GM19239 (cell line): ENCODE results near the gene NPAS2.

Experiments used
- DNase-seq: peaks from one replicate; pipeline ENCODE4 v3.0.0; 2011; ENCODE audit warnings: low spot score; ENCODE audit not compliant: insufficient read length
- FAIRE-seq: peaks from 2 replicates; lab custom pipeline; 2011; peaks lifted over from hg19 to GRCh38; lab: Jason Lieb, UNC

Gene NPAS2, protein sequence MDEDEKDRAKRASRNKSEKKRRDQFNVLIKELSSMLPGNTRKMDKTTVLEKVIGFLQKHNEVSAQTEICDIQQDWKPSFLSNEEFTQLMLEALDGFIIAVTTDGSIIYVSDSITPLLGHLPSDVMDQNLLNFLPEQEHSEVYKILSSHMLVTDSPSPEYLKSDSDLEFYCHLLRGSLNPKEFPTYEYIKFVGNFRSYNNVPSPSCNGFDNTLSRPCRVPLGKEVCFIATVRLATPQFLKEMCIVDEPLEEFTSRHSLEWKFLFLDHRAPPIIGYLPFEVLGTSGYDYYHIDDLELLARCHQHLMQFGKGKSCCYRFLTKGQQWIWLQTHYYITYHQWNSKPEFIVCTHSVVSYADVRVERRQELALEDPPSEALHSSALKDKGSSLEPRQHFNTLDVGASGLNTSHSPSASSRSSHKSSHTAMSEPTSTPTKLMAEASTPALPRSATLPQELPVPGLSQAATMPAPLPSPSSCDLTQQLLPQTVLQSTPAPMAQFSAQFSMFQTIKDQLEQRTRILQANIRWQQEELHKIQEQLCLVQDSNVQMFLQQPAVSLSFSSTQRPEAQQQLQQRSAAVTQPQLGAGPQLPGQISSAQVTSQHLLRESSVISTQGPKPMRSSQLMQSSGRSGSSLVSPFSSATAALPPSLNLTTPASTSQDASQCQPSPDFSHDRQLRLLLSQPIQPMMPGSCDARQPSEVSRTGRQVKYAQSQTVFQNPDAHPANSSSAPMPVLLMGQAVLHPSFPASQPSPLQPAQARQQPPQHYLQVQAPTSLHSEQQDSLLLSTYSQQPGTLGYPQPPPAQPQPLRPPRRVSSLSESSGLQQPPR

DNA sequence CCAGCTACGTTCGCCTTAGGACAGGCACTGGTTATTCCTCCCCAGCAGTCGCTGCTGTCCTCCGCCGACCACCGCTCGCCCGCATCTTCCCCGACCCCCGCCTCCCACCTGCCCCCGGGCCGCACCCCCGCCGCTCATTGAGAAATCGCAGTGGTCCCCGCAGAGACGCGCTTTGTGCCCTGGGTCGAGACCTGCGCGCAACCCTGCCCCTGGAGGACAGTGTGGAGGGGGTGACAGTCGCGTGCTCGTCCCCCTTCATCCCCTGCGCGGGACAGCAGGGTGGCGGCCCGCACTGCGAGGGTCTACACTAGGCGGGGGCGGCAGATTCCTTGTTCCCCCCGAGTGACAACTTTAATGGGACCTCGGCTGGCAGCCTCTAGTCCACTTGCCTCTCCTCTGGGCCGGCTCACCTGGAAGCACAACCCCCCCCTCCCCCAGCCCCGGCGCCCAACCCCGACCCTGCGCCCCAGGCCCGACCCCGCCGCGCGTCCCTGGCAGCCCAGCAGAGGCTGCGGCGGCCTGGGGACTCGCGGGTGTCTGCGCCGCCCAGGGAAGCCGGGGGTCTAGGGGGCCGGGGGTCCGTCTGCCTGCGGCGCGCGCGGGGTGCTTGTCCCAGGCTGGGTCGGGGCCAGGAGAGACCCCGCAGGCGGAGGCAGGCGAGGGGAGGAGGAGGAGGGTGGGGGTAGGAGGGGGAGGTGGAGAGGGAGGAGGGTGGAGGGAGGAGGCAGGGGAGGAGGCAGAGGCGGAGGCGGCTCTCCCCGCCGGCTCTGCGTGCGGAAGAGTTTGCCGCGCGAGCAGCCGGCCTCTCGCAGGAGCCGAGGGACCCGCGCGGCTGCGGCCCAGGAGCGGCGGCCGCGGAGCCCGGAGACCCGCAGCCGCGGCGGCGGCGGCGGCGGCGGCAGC, at the start of gene NPAS2:
NPAS2 (plus strand) TSS at position 770 of the 903 bp plus-strand sequence. CDS start 84,616 bp downstream, outside the sequence.
- no peak for DNase-seq
- no peak for FAIRE-seq

DNA sequence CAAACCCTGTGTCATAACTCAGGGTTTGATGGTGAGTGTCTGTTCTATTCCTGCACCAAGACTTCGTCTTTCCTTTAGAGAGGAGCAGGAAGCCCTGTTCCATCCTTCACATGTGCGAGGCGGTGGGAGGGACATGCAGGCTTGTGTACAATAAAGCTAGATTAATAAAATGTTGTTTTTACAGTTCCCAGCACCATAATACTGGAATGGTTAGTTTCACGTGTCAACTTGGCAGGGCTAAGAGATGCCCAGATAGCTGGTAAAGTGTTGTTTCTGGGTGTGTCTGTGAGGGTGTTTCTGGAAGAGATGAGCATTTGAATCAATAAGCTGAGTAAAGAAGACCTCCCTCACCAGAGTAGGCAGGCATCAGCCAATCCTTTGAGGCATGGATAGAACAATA, 48.8 kb upstream of the NPAS2 start:
- DNase-seq (no peak), FAIRE-seq (no peak)

DNA sequence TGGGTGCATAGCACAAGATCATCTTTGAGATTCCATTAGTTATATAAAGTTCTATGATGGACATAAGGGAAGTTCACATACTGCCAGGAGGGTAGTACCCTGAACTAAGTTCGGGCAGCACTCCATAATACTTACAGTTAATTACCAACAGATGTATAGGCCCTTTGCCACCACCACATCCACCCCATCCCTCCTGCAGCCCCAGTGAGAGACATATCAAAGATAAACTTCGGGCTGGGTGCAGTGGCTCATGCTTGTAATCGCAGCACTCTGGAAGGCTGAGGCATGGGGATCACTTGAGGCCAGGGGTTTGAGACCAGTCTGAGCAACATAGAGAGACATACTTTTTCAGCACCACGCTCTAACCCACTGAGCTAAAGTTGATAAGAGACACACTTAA, 46.4 kb upstream of the NPAS2 start:
- no peak for DNase-seq
- no peak for FAIRE-seq

DNA sequence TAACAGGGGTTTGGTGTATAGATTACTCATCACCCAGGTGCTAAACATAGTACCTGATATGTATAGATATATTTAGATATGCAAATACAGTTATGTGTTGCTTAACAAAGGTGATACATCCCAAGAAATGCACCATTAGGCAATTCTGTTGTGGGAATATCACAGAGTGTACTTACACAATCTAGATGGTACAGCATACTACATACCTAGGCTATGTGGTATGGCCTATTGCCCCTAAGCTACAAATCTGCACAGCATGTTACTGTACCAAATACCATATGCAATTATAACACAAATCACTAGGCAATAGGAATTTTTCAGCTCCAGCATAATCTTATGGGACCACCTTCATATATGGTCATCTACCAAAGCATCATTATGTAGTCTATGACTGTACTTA, 43.5 kb upstream of the NPAS2 start:
- DNase-seq (no peak), FAIRE-seq (no peak)

DNA sequence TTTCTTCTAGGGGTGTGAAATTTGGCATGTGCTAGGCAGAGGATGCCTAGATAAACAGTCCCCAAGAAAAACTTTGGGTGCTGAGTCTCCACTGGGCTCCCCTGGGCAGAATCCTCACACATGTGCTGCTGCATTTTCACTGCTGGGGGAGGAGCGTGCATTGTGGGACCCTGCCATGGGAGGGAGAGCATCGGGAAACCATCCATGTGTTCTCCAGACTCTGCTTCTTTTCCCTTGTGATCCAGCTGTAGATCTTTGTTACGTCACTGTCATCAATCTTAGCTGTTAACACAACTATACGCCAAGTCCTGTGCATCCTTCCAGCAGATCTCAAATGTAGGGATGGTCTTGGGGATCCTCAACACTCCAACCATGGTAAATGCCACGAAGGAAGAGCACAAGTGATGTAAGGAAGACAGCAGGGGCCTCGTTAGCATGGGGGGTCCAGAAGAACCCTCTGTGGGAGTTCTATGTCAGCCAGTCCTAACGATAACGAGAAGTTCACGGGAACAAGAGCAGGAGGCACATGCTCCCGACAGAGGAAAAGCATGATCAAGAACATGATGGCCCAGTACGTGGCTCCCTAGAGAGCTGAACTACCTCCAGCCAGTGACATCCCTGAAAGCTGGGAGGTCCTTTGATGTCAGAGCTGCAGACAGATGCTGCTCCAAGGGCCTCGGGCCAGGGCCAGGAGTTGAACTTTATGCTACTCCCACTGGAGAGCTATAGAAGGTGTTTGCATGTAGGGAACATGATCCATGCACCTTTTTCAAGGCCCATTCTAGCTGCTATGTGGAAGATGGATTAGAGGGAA, 41.1 kb upstream of the NPAS2 start:
- FAIRE-seq = no peak

DNA sequence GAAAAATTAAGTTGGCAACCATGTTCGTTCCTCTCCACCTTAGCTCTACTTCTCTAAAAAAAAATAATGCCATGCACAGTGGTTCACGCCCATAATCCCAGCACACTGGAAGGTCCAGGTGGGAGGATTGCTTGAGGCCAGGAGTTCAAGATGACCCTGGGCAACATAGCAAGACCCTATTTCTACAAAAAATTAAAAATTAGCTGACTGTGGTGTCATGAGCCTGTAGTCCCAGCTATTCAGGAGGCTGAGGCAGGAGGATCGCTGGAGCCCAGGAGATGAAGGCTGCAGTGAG, 40.1 kb upstream of the NPAS2 start:
- no peak for FAIRE-seq
- no peak for DNase-seq

More for the DNA sequence above, 41.1 kb upstream of the NPAS2 start:
- no peak for DNase-seq

DNA sequence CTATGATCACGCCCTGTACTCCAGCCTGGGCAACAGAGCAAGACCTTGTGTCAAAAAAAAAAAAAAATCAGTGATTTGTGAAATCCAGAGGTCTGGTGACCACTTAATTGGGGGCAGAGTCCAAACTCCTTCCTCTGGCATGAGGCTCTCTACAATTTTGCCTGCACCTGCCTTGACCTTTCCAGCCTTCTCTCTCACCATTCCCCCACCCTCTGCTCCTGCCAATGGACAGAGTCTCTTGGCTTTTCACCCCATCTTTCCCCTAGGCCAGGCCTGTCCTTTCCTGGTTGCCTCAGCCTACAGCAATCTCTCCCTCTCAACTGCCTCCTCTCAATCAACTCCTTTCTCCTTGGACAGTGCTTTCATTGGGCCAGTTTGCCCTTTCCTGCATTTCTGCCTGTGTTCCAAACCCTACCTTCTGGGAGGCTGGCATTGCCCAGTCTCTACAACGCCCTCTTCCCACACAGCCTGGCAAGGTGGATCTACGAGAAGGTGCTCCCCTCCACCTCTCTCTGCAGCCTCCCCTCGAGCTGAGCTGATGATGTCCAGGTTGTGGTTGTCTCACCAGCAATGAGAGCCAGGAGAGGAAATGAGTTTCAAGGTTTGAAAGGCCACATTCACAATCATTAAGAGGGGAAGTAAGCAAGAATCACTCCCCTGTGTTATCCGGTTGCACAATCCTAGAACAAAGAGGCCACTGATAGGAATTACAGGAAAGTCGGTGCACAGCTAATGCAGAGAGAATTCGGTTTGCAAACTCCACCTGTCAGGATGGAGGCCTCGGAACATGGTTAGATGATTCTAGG, 39.5 kb upstream of the NPAS2 start:
- FAIRE-seq (no peak), DNase-seq (no peak)

DNA sequence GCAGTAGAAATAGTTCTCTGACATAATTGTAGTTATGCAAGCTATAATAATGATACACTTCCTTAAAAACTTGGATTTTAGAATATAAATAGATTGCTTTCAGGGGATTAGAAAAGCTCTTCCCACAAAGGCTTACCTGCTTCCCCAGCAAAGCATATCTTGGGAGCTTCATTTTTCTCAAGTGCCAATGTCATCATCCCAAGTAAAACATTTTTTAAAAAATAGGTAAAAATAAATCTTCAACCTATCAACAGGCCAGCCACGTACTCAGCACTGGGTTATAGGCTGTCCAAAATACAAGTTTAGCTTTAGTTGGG, 39.0 kb upstream of the NPAS2 start:
- DNase-seq = no peak
- FAIRE-seq = no peak

DNA sequence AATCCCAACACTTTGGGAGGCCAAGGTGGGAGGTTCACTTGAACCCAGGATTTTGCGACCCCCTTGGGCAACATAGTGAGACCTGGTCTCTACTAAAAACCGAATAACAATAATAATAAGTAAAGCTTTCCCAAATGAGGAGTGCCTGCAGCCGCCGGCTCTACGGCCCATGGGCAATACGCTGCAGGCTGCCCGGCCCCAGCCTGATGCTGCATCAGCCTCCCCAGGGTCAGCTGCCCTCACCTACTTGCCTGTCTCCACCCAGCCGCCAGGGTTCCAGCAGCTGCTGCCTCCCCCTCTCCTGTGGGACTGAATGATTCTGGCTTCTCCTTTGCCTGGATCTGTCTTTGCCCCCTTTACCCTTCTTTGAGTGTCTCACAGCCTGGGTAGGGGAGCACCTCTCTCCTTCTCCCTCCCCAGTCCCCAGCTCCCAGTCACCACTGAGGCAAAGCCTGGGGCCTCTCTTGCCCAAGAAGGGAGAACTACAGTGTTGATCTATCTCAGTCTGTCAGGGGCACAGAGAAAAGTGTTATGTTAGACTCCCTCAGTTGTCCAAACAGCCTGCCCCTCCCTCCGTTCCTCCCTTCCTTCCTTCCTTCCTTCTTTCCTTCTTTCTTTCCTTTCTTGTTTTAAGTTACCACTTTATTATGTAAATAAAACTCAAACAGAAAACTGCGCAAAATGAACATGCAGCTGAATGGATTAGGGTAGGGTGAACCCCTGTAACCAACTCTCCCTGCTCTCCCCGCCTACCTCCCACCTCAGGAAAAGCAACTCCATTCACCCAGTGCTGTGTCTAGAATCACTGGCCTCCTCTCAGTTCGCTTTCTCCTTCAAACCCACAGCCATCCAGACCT, 38.2 kb upstream of the NPAS2 start:
- DNase-seq (no peak), FAIRE-seq (no peak)

DNA sequence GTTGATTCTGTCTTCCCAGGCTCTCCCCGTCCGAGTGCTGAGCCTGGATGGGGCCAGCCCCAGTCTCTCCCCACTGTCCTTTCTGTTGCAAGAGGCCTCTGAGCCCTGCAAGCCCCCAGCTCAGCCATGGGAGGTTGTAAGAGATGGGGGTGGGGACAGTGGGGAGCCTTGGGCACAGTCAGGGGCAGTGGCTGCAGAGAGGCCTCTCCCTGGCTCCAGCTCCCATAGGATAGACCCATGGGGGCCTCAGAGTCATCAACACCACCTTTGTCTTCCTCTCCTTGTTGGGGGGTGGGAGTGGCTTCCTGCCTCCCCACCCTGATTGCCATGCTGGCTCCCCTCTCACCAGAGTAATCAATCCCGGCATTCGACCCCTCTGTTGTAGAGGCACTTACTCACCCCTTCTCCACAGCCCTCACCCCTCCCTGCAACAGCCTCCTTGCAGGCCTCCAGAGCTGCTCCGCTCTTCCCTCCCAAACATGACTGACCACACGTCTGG, 37.5 kb upstream of the NPAS2 start:
- FAIRE-seq (no peak), DNase-seq (no peak)

DNA sequence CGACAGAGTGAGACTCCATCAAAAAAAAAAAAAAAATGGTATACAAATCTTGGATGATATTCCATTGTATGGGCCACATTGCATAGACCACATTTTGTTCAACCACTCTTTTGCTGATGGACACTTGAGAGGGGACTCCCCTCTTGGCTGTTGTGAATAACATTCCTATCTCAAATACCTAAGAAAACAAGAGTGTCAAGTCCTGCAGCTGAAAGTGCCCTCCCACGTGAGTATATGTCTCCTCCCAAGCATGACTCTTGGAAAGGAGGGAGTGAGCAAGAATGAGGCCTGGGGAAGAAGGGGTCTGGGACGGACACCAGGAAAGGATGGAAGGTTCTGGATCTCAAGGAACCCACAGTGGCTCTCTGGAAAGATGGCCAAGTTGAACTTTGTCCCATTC, 36.0 kb upstream of the NPAS2 start:
- FAIRE-seq (no peak), DNase-seq (no peak)

DNA sequence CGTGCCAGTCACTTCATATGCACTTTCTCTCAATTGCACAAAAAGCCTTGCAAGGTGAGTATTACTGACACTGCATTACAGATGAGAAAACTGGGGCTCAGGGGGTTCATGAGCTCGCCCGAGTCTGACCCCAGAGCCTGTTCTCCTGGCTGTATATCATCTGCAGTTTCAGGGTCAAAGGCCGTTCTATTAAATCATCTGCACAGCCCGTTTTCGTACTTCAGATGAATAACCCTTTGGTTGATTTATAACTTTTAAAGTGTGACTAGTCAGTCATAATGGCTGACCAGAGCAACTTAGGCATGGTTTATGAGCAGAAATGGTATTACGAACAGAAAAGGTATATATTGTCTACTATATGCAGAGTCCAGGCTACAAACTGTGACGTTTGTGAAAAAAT, 35.3 kb upstream of the NPAS2 start:
- FAIRE-seq = no peak
- DNase-seq = no peak

DNA sequence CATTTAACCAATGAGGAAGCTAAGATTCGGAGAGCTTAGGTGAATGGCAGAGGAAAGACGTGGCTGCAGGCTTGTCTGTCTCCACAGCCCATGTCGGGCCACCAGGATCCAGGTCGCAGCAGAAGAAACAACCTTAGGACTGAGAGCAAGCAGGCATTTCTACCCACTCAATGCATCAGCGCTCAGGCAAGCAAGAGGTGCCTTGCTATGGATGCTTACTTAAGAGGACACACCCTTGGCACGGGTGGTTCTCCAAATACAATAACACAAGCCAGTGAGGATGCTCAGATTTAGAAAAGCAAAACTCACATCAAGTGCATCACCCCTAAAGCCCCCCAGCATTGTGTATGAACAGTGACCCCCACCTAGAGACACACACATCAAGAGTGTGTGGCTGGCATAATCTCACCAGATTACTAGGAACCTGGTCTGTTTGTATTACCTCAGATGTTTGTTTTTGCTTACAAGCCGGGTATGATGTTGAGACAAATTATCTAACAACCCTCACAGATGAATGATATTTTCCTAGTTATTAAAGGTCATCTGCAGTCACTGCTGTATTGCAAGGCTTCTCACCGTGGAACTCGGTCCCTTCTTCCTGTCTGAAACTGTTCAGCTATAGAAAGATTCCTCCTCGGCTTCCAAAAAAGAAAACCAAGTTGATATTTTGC, 34.2 kb upstream of the NPAS2 start:
- no peak for FAIRE-seq

DNA sequence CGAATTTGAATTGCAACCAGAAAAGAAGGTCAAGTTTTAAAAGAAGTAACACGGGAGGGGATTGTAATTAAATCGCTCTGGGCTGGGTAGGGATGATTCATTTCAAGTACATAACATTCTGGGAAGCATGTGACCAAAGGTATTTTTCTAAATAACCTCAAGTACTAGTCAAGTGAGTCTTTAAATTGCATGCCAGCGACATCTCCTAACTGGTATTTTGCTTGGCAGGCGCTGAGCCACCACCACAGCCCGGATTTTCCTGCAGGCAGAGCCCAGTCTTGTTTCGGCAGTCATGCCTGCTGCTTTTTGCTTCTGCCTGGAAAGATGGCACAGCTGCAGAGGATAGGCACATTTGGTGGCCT, 33.7 kb upstream of the NPAS2 start:
- no peak for FAIRE-seq
- no peak for DNase-seq

More for the DNA sequence above, 34.2 kb upstream of the NPAS2 start:
- no peak for DNase-seq

DNA sequence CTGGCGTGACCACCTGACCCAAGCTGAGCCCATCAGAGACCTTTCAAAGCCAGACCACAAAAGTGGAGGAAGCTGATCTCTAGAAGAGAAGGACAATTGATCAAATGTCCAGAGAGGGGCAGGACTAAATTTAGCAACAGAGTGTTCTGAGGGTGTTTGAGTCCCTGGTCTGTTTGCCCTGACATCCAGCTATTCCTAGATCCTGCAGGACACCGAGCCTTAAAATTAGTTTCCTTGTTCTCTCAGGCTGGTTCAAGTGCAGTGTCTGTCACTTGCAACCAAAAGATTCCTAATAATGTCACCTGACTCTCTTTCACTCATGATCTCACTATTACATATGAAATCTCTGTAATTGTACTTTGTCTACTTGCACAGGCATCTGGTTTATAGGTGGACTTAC, 33.0 kb upstream of the NPAS2 start:
- FAIRE-seq (no peak), DNase-seq (no peak)

DNA sequence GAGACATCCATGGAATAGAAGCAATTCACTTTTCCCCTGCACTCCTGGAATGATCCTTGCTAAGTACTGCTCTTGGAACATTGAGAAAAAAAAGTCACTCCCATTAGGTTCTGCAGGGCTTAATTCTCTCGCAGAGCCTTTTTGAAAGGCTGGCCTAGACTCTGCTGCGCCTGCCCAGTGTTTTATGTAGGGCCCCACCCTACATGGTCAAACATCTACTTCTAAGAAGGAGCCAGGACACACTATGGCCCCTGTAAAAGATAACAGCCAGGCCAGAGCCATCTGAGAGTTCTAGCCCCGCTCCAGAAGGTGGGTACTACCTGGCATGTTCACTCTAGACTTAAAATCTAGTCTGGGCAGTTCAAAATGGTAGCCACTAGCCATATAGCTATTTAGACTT, 30.6 kb upstream of the NPAS2 start:
- no peak for FAIRE-seq
- DNase-seq = no peak

DNA sequence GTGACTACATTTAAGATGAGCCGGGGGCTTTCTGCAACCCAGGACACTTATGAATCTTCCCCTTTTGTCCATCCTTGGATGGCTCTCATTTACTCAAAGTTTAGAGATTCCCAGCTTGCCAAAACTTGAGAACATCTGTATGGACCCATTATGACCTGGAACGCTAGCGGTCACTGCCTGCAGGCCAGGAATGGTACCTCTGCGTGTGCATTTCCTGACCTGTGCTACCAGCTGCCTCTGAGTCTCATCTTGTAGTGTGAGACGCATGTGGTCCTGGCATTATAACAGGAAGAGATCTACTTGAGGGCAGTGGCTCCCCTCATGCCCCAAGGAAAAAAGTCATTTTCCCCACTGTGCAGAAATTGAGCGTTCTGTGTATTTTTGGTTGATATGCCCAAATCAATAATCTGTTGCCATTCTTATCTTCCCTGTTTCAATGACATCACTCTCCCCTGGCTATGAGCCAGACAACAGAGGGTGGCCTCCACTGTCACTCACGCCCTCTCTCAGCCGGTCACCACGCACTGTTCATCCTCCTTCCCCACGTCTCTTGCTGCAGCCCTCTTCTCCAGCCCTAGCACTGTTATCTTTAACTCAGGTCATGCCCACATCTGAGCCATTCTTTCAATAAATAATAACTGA, 28.5 kb upstream of the NPAS2 start:
- DNase-seq = no peak
- no peak for FAIRE-seq
